ENCODE data around the gene SCUBE3. TPM values are rescaled to one million over a fixed set of nuclear protein-coding genes. Genes with fewer than 3 reads are reported as not detected.

Gene SCUBE3
- total RNA-seq, 1 donor from 2014 or later: 1.8 TPM

- no peaks in the 10 kb centered on the region for H3K36me3 ChIP-seq (ENCODE audit: control insufficient read depth, insufficient read depth, low read length)
- DNase-seq (ENCODE audit: low read depth): no peak
- H3K27me3 ChIP-seq (ENCODE audit: control insufficient read depth, insufficient read depth, low read length): peaks cover 54% of the 10 kb centered on the region
- TF ChIP-seq CTCF (IDR thresholded peaks at IDR 0.05; ENCODE audit: insufficient read depth, low read length, poor library complexity, severe bottlenecking): no peak
- H3K4me3 ChIP-seq (ENCODE audit: low read depth, low read length): no peak overlapping the region
These were observed 5.3 kb upstream of the SCUBE3 start for GRCh38 chr6:35208419-35208818.

GRCh38 chr6:35209081-35209480 is 4.7 kb upstream of the SCUBE3 start:
- DNase-seq (ENCODE audit: low read depth): no peak
- no peak overlapping the region for H3K4me3 ChIP-seq (ENCODE audit: low read depth, low read length)
- H3K36me3 ChIP-seq (ENCODE audit: control insufficient read depth, insufficient read depth, low read length): no peaks in the 10 kb centered on the region
- H3K27me3 ChIP-seq (ENCODE audit: control insufficient read depth, insufficient read depth, low read length): peaks cover 61% of the 10 kb centered on the region
- no peak for TF ChIP-seq CTCF (IDR thresholded peaks at IDR 0.05; ENCODE audit: insufficient read depth, low read length, poor library complexity, severe bottlenecking)

DNA sequence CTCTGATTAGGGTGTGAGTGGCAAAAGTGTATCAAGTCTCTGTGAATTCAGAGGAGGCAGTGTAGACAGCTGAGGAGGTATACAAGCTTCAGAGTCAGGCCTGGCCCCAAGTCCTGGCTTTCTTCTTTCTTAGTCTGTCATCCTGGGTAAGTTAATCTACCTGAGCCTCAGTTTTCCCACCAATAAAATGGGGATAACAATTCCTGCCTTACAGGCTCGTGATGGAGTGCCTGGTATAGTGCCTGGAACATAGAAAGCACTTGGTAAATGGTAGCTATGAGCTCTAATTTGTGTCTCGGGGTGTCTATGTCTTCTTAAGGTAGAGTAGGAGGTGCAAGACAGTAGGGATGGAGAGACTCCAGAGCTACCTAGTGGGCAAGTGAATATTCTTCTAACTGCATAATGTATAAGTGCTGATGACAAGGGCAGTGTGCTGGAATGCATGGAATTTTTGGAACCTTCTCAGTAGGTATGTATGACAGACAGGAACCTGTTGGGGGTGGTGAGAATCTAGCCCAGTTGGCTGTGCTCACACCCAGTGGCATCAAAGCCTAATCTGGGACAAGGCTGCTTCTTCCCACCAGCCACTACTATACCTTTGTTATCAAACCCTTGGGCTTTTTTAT is 4.0 kb upstream of the SCUBE3 start:
- no peak for TF ChIP-seq CTCF (IDR thresholded peaks at IDR 0.05; ENCODE audit: insufficient read depth, low read length, poor library complexity, severe bottlenecking)
- H3K4me3 ChIP-seq (ENCODE audit: low read depth, low read length): no peak overlapping the region
- H3K27me3 ChIP-seq (ENCODE audit: control insufficient read depth, insufficient read depth, low read length): peaks cover 66% of the 10 kb centered on the region
- no peaks in the 10 kb centered on the region for H3K36me3 ChIP-seq (ENCODE audit: control insufficient read depth, insufficient read depth, low read length)
- DNase-seq (ENCODE audit: low read depth): no peak

DNA sequence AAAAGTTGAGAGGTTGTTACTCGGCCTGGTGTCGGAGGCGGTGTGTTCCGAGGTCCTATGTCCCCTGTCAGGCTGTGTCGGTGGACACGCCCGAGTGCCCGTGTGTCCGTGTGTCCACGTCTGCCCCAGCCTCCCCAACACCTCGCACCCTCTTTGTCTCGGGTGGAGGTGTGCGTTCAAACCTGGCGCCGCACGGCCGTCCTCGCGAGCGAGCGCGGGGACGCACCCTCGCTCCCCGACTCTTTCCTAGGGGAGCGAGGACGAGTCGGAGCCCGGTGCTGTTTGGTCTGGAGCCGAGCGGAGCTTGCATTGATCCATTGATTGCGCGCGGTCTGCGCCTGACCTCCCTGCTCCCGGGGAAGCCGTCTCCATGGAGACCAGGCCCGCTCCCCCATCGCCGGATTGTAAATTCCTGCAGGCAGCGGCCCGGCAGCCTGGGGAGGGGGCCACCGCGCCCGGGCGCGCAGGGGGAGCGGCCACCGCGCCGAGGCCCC is 411 bp upstream of the SCUBE3 start:
- Histone ChIP-seq H3K4me3 (ENCODE audit: low read depth, low read length) (peak overlapping the region; percentile 43), H3K27me3 (ENCODE audit: control insufficient read depth, insufficient read depth, low read length) (peaks cover 77% of the 10 kb centered on the region), H3K36me3 (ENCODE audit: control insufficient read depth, insufficient read depth, low read length) (no peaks in the 10 kb centered on the region)
- TF ChIP-seq CTCF (IDR thresholded peaks at IDR 0.05; ENCODE audit: insufficient read depth, low read length, poor library complexity, severe bottlenecking): no peak
- DNase-seq (ENCODE audit: low read depth): no peak

DNA sequence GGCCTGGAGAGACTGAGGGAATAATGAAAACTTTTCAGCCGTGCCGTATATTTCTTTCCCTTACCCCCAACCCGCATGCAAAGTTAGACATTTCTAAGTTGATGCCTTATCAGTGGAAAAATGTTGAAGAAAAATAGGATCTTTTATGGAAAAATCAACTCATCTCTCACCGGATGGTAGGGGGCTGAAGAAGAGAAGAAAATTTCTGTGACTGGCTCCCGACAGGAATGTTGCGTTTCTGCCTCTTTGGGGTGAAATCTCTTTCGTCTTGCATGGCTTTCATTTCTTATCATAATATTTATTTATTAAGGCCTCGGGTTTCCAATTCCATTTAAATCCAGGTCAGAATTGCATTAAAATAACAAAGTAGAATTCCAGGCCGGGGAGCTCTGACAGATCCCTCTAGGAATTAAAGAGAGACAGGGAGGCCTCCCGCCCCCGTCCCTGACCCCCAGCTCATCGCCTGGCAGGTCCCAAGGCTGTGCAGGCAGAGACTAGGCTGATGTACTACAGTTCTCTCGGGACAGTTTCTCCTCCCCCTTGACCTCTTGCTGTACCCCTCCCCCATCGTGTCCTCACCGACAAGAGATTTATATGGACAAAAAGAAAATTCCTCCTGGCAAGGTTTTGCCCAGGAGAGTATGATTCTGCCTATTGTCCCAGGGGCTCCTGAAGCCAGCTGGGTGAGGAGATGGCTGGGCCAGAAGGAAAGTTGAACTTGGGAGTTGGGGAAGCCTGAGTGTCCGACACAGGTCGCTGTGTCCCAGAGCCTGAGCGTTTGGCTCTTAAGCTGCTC is 1.3 kb downstream of the SCUBE3 start:
- H3K36me3 ChIP-seq (ENCODE audit: control insufficient read depth, insufficient read depth, low read length): no peaks in the 10 kb centered on the region
- H3K4me3 ChIP-seq (ENCODE audit: low read depth, low read length): peak overlapping the region; percentile 43
- no peak for DNase-seq (ENCODE audit: low read depth)
- H3K27me3 ChIP-seq (ENCODE audit: control insufficient read depth, insufficient read depth, low read length): peaks cover 69% of the 10 kb centered on the region
- TF ChIP-seq CTCF (IDR thresholded peaks at IDR 0.05; ENCODE audit: insufficient read depth, low read length, poor library complexity, severe bottlenecking): no peak
